Mesenchymal stem cell (in vitro differentiated cells and primary cell): ENCODE results near the gene RARB.

ENCODE experiments used
- DNase-seq: peaks from one replicate; pipeline ENCODE4 v3.0.0-alpha.2; 2013
- H2AFZ ChIP-seq: one replicate; pipeline ENCODE4 v1.6.1; 2013; ENCODE audit warnings: low read depth, mild to moderate bottlenecking, control low read depth, inconsistent platforms, low read length, moderate library complexity
- H2AK5ac ChIP-seq: 2 replicates; pipeline ENCODE4 v1.6.1; 2013; ENCODE audit warnings: low read length, moderate library complexity, mild to moderate bottlenecking, inconsistent platforms; ENCODE audit not compliant: severe bottlenecking
- H2BK120ac ChIP-seq: one replicate; pipeline ENCODE4 v1.6.1; 2013; ENCODE audit warnings: low read depth, mild to moderate bottlenecking, inconsistent platforms, low read length, moderate library complexity
- H2BK12ac ChIP-seq, 2 experiments: one replicate each; pipeline ENCODE4 v1.6.1; 2013; ENCODE audit warnings: inconsistent platforms in 2 of 2, low read length in 2 of 2, mild to moderate bottlenecking in 2 of 2, moderate library complexity in 2 of 2, control low read depth in 1 of 2
- H2BK15ac ChIP-seq: one replicate; pipeline ENCODE4 v1.6.1; 2013; ENCODE audit warnings: mild to moderate bottlenecking, low read depth, inconsistent platforms; ENCODE audit not compliant: poor library complexity, severe bottlenecking
- H2BK5ac ChIP-seq: 2 replicates; pipeline ENCODE4 v1.6.1; 2013; ENCODE audit warnings: low read depth, mild to moderate bottlenecking, low read length, control low read depth, inconsistent platforms; ENCODE audit not compliant: poor library complexity, severe bottlenecking
- H3K14ac ChIP-seq, 2 experiments: one replicate each; pipeline ENCODE4 v1.6.1; 2013; ENCODE audit warnings: inconsistent platforms in 2 of 2, low read length in 2 of 2, control low read depth in 1 of 2, mild to moderate bottlenecking in 1 of 2, moderate library complexity in 1 of 2
- H3K18ac ChIP-seq, 2 experiments: one replicate each; pipeline ENCODE4 v1.6.1; 2013; ENCODE audit warnings: inconsistent platforms in 2 of 2, low read length in 2 of 2, control low read depth in 1 of 2, low read depth in 1 of 2, mild to moderate bottlenecking in 1 of 2
- H3K23ac ChIP-seq, 2 experiments: one replicate each; pipeline ENCODE4 v1.6.1; 2013; ENCODE audit warnings: inconsistent platforms in 2 of 2, low read length in 2 of 2, mild to moderate bottlenecking in 2 of 2, moderate library complexity in 2 of 2, control low read depth in 1 of 2
- H3K27ac ChIP-seq: 2 replicates; pipeline ENCODE4 v1.5.1; 2013; ENCODE audit warnings: mild to moderate bottlenecking, moderate library complexity, low read length, control low read depth, inconsistent platforms; ENCODE audit not compliant: poor library complexity, severe bottlenecking
- H3K27me3 ChIP-seq, 2 experiments: 2 replicates each; pipeline versions ENCODE4 v1.6.1 to v1.7.0; 2013; ENCODE audit warnings: low read length in 2 of 2, mild to moderate bottlenecking in 2 of 2, moderate library complexity in 2 of 2, control low read depth in 1 of 2, inconsistent platforms in 1 of 2; ENCODE audit not compliant: control insufficient read depth in 1 of 2, insufficient read depth in 1 of 2
- H3K36me3 ChIP-seq, 2 experiments: 2 replicates each; pipeline versions ENCODE4 v1.6.1 to v1.7.0; 2013; ENCODE audit warnings: low read length in 2 of 2, control low read depth in 1 of 2, inconsistent platforms in 1 of 2, low read depth in 1 of 2, mild to moderate bottlenecking in 1 of 2; ENCODE audit not compliant: insufficient read depth in 2 of 2, control insufficient read depth in 1 of 2
- H3K4ac ChIP-seq, 2 experiments: one replicate each; pipeline ENCODE4 v1.6.1; 2013; ENCODE audit warnings: inconsistent platforms in 2 of 2, low read length in 2 of 2, mild to moderate bottlenecking in 2 of 2, moderate library complexity in 2 of 2, control low read depth in 1 of 2, low read depth in 1 of 2
- H3K4me1 ChIP-seq: 2 replicates; pipeline ENCODE4 v1.6.1; 2013; ENCODE audit warnings: low read depth, low read length, control low read depth; ENCODE audit not compliant: control insufficient read depth, insufficient read depth
- H3K4me2 ChIP-seq: 2 replicates; pipeline ENCODE4 v1.6.1; 2013; ENCODE audit warnings: low read length, mild to moderate bottlenecking, inconsistent platforms; ENCODE audit not compliant: poor library complexity, severe bottlenecking
- H3K4me3 ChIP-seq, 2 experiments: 2 replicates each; pipeline versions ENCODE4 v1.5.1 to v1.7.0; 2013; ENCODE audit warnings: low read length in 2 of 2, mild to moderate bottlenecking in 2 of 2, control low read depth in 1 of 2, low read depth in 1 of 2; ENCODE audit not compliant: insufficient read depth in 1 of 2
- H3K79me1 ChIP-seq: replicated peaks from 2 replicates; pipeline ENCODE4 v1.6.1; 2013; ENCODE audit warnings: mild to moderate bottlenecking, control low read depth, low read length, inconsistent platforms; ENCODE audit not compliant: poor library complexity, severe bottlenecking
- H3K9ac ChIP-seq: 2 replicates; pipeline ENCODE4 v1.7.0; 2013; ENCODE audit warnings: mild to moderate bottlenecking, low read length, moderate library complexity
- H3K9me3 ChIP-seq: 2 replicates; pipeline ENCODE4 v1.7.0; 2013; ENCODE audit warnings: mild to moderate bottlenecking, low read length; ENCODE audit not compliant: control insufficient read depth
- H4K8ac ChIP-seq: one replicate; pipeline ENCODE4 v1.6.1; 2013; ENCODE audit warnings: inconsistent platforms, mild to moderate bottlenecking, low read length, moderate library complexity
- H4K91ac ChIP-seq: one replicate; pipeline ENCODE4 v1.6.1; 2013; ENCODE audit warnings: mild to moderate bottlenecking, low read length, inconsistent platforms
- WGBS: methylation state at CpG from one replicate; pipeline ENCODE4 v1.1.7; 2013; ENCODE audit warnings: mixed read lengths; 5-methylcytosine and 5-hydroxymethylcytosine counted together

RARB gene

GRCh38 chr3:25403968-25404367, 24.1 kb upstream of the RARB start:
- no peak overlapping the region for H2BK120ac ChIP-seq
- no peak overlapping the region for H2BK15ac ChIP-seq
- no peak overlapping the region for H3K4me3 ChIP-seq
- H4K8ac ChIP-seq = no peak overlapping the region
- H4K91ac ChIP-seq = no peak overlapping the region
- DNase-seq = no peak
- H3K4me2 ChIP-seq = no peak overlapping the region
- H3K23ac ChIP-seq = no peak overlapping the region
- H2AK5ac ChIP-seq = no peak overlapping the region
- 95% methylated on average over 4 of the region's 4 CpGs for WGBS
- H3K9me3 ChIP-seq = no peaks in the 10 kb centered on the region
- H3K36me3 ChIP-seq = no peaks in the 10 kb centered on the region
- H2BK12ac ChIP-seq = no peak overlapping the region
- peak overlapping the region in 1 of 2 experiments; percentile 48 for H3K14ac ChIP-seq
- no peak overlapping the region for H3K4ac ChIP-seq
- no peak overlapping the region for H2BK5ac ChIP-seq
- H3K18ac ChIP-seq = no peak overlapping the region
- no peaks in the 10 kb centered on the region for H3K79me1 ChIP-seq
- no peak overlapping the region for H2AFZ ChIP-seq
- no peak overlapping the region for H3K27ac ChIP-seq
- no peaks in the 10 kb centered on the region for H3K4me1 ChIP-seq
- H3K27me3 ChIP-seq = no peaks in the 10 kb centered on the region
- H3K9ac ChIP-seq = no peak overlapping the region

- Histone ChIP-seq H3K4ac (no peak overlapping the region), H3K9ac (no peak overlapping the region), H3K27ac (no peak overlapping the region), H3K36me3 (no peaks in the 10 kb centered on the region), H2BK15ac (no peak overlapping the region), H3K79me1 (no peaks in the 10 kb centered on the region), H2AFZ (no peak overlapping the region), H3K23ac (no peak overlapping the region), H3K14ac (no peak overlapping the region), H3K27me3 (no peaks in the 10 kb centered on the region), H2BK5ac (no peak overlapping the region), H3K4me1 (no peaks in the 10 kb centered on the region), H2BK12ac (no peak overlapping the region), H2AK5ac (no peak overlapping the region), H4K91ac (no peak overlapping the region), H2BK120ac (no peak overlapping the region), H3K4me2 (no peak overlapping the region), H3K4me3 (no peak overlapping the region), H3K9me3 (no peaks in the 10 kb centered on the region), H4K8ac (no peak overlapping the region), H3K18ac (no peak overlapping the region)
- DNase-seq = no peak
- WGBS = 100% methylated on average over 1 of the region's 4 CpGs
Observed at GRCh38 chr3:25404569-25404968, 23.5 kb upstream of the RARB start.

GRCh38 chr3:25405335-25405734, 22.7 kb upstream of the RARB start:
- H3K23ac ChIP-seq = no peak overlapping the region
- H2BK15ac ChIP-seq = no peak overlapping the region
- H3K4me3 ChIP-seq = no peak overlapping the region
- no peaks in the 10 kb centered on the region for H3K36me3 ChIP-seq
- H3K4me1 ChIP-seq = no peaks in the 10 kb centered on the region
- no peak overlapping the region for H3K9ac ChIP-seq
- no peak for DNase-seq
- no peaks in the 10 kb centered on the region for H3K27me3 ChIP-seq
- H3K4ac ChIP-seq = no peak overlapping the region
- no peaks in the 10 kb centered on the region for H3K79me1 ChIP-seq
- no peaks in the 10 kb centered on the region for H3K9me3 ChIP-seq
- no peak overlapping the region for H3K4me2 ChIP-seq
- H2AK5ac ChIP-seq = no peak overlapping the region
- H2BK5ac ChIP-seq = no peak overlapping the region
- no peak overlapping the region for H3K27ac ChIP-seq
- no peak overlapping the region for H4K91ac ChIP-seq
- no peak overlapping the region for H3K18ac ChIP-seq
- no peak overlapping the region for H4K8ac ChIP-seq
- H2BK12ac ChIP-seq = no peak overlapping the region
- H3K14ac ChIP-seq = no peak overlapping the region
- no peak overlapping the region for H2BK120ac ChIP-seq
- 86% methylated on average over 1 of the region's 1 CpG for WGBS
- H2AFZ ChIP-seq = no peak overlapping the region

GRCh38 chr3:25410703-25411102, 17.4 kb upstream of the RARB start:
- Histone ChIP-seq H3K4me2 (no peak overlapping the region), H4K91ac (no peak overlapping the region), H3K36me3 (no peaks in the 10 kb centered on the region), H3K4me1 (no peaks in the 10 kb centered on the region), H2BK15ac (no peak overlapping the region), H3K14ac (no peak overlapping the region), H2AK5ac (no peak overlapping the region), H3K9ac (no peak overlapping the region), H2AFZ (no peak overlapping the region), H3K18ac (no peak overlapping the region), H2BK120ac (no peak overlapping the region), H3K4me3 (no peak overlapping the region), H3K79me1 (no peaks in the 10 kb centered on the region), H3K27ac (no peak overlapping the region), H4K8ac (peak overlapping the region; percentile 87), H3K9me3 (no peaks in the 10 kb centered on the region), H2BK12ac (no peak overlapping the region), H3K4ac (no peak overlapping the region), H3K27me3 (no peaks in the 10 kb centered on the region), H2BK5ac (no peak overlapping the region), H3K23ac (no peak overlapping the region)
- WGBS = 85% methylated on average over 2 of the region's 4 CpGs
- no peak for DNase-seq
